Colon (tissue), 2 donors: ENCODE results near the gene GNB1L.

Experiments used
- FAIRE-seq: peaks from 2 replicates; lab custom pipeline; 2012; peaks lifted over from hg19 to GRCh38; lab: Jason Lieb, UNC
- donor health status: control.
- donor health status: control.

The GNB1L gene

DNA sequence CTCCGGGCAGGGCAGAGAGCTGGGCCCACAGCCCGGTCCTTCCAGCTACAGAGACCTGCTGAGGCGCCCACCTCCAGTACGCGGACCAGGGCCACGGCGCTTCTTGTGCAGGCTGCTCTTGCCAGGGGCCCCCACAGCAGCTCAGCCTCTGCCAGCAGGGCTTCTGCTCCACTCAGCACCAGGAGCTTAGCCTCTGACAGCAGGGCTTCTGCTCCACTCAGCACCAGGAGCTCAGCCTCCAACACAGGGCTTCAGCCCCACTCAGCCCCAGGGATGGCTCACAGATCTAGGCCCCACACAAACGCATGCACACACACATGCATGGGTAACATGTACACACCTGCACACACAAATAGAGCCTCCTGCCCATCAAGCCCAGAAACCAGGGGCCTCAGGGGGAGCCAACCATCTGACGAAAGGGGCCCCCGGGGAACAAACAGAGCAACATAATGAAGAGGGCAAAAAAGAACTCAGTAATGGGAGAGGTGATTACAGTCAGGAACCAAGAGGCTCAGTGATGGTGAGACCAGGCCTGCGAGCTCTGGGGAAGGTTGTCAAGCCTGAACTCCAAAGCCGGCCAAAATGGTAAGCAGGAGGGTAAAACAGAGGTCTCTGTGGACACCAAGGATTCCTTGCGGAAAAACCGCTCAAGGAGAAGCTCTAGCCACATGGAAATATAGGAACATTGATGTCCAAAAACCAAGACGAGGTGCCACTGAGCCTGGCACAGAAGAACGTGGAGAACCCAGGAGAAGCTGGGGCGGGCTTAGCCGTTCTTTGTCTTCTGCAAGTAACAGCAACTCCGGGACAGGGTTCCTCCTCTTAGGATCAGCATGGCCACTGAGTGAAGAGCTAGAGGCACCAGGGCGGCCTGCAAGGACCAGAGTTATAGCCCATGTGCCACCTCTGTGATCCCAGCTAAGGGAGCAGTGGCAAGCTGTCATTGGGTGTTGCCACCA lies 46.5 kb downstream of the GNB1L start:
- FAIRE-seq = no peak

DNA sequence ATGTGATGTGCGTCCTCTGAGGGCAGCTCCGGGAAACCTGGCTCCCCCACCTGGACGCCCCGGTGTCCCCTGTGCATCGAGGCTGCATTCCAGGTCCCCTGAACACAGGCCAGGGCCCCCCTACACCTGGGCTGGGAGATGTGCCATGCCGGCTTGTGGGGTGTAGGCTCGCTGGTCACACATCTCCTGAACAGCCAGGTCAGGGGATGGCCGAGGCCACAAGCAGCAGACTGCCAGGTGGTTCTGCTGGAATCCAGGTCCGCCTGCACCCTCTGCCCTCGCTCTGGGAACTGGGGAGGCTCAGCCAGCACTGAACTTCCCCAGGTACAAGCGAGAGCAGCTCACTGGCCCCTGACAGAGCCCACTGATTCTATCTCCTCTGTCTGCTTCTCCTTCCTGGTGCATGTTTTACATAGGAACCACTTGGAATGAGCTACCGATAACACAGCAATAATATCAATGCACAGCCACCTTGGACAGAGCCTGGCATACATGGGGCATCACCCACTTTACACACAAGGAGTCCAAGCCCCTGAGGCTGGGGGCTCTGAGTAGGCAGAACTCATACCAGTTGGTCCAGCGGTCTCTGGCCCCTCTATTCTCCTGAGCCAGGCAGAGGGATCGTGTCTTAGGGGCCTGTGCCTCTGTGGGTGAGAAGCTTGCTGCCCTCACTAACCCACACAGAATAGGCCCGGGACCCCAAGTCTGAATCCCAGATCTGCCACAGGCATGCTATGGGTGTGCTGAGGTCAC lies 47.3 kb downstream of the GNB1L start:
- FAIRE-seq = no peak

DNA sequence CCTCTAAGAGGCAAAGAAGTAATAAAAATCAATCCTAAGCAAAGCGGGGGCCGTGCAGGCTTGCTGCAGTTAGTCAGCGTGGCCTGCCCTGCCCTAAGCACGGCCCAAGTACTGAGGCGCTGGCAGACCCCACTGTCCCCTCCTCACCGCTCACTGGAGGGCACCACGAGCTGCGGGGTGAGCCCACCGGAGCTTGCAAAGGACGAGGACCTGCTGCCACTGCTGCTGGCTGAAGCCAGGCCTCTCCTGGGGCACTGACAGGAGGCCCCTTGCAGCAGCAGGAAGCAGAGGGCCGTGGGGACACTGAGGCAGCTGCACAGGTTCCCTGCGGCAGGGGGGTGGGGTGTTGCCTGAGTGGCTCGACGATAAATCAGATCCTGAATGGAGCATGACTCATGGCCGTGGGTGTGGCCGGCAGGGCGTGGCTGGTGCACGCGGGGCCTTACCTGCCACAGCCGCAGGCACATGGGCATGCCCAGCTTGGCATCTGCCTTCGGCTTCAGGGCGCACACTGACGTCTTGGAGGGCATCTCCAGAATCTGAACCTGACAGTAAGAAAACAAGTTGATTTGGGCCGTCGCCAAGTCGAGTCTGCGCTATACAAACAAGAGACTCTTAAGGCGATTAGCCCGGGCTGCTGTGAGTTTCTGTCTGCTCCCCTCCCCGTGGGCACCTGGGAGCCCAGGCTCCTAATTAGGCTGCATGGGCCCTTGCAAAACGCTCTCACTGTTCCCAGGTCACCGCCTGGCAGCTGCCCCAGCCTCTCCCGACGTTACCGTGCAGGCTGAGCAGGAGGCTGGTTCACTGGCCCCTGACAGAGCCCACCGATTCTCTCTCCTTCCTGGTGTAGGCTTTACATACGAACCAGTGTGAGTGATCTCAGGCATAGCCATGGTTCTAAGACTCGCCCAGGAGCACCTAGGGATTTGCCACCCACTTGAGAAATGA lies 48.2 kb downstream of the GNB1L start:
- FAIRE-seq = no peak

DNA sequence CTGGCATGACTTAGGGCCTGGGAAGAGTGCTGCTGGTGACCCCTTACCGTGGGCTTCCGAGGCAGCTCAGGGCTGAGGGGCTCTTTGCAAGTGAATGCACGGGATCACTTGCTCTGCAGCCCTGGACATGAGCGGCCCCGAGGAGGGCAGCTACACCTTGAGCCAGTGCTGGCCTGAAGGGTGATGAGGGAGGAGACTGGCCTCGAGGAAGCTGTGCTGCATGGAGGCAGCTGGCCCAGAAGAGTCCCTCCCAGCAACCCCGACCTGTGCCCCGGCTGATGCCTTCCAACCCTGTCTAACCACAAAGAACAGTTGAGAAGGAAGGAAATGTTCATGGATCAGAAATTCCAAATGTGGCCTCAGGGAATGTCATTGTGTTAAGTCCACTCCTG lies 48.9 kb downstream of the GNB1L start:
- FAIRE-seq = no peak

DNA sequence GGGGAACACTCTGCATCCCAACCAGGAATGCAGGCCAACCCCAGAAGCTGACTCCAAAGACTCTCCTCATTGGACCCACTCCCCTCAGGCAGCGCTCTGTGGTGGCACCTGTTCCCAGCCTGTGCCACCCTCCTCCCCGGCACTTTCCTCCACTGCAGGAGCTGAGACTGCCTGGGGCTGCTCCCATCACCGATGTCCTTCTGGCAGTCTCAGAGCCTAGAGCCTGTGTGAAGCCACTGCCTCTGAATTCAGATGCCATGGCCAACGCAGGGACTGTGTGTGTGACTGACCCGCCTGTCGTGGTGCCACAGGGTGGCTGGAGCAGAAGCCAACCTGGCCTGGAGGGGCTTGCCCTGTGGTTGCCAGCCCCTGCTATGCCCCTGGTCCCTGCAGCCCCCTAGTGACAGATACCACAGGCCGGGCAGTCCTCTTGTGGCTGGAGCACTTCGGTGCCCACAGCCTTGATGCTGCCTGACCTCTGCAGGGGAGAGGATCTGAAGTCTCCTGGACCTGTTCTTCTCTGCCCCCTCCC lies 50.9 kb downstream of the GNB1L start:
- no peak for FAIRE-seq

DNA sequence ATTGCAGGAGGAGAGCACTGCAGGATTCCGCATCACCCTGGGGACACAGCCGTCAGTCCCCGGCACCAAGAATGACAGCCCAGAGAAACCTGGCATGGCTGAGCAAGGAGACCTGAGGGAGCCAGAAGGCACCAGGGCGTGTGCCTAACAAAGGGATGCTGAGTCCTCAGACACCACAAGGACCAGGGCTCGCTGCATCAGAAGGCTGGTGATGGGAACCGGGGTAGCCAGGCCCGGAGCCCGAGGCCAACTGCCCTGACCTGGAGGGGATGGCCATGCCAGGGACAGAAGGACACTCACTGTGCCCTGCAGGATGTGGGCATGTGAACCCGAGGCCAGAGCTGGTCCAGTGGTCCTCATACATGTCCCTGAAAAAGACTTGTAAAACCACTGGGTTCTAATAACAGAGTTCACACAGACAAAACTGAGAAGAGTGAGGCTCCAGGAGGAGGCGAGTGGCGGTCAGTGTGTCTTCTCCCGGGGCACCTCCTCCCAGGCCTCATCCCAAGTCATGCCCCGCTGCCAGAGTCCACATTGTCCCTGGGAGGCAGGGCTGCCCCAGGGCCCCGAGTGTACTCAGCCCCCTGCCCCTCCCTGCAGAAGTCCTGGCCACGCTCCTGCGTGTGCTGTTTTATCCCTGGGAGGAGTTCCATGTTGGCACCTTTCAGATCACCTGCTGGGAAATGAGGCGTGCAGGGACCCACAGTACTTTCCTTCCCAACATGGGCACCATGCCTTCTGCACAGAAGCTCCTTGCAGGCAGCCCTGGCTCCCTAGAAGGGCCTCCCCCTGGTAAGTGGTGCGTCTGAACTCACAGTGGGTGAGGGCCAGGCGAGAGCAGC lies 51.6 kb downstream of the GNB1L start:
- FAIRE-seq = no peak

DNA sequence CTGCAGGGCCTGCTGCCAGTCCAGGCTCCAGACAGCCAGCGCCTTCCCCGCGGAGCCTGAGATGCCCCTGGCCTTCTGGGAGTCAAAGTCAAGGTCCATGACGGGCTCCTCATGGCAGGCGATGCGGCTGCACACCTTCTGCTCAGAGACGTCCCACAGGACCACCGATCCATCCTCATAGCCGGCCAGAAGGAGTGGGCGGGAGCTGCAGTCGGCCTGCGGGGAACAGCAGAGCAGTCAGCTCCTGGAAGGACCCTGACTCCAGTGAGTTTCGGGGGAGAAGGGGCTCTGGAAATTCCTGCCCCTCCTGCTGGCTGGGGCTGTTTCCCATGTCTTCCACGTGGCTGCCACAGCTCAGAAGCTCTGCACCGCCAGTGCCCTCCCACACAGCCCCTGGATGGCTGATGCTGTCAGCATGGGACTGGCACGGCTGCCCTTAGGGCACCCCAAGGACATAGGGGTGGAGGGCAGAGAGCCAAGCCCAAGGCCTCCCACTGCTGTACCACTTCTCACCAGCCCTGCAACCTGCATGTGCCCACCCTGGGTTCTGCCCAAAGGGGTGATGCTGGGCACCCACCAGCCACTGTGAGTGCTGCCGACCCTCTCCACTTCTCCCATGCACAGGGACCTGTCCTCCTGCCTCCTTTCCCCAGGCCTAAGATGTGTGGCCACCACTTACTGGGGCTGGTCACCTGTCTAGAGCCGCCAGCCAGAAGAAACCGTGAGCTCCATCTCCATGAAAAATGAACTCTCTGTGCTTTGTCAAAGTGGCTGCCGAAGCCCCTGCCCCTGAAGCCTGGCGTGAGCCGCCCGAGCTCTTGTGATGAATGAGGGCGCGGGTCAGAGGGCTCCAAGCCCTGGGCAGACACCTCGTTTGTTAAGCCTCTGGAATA lies 52.4 kb downstream of the GNB1L start:
- FAIRE-seq = no peak

DNA sequence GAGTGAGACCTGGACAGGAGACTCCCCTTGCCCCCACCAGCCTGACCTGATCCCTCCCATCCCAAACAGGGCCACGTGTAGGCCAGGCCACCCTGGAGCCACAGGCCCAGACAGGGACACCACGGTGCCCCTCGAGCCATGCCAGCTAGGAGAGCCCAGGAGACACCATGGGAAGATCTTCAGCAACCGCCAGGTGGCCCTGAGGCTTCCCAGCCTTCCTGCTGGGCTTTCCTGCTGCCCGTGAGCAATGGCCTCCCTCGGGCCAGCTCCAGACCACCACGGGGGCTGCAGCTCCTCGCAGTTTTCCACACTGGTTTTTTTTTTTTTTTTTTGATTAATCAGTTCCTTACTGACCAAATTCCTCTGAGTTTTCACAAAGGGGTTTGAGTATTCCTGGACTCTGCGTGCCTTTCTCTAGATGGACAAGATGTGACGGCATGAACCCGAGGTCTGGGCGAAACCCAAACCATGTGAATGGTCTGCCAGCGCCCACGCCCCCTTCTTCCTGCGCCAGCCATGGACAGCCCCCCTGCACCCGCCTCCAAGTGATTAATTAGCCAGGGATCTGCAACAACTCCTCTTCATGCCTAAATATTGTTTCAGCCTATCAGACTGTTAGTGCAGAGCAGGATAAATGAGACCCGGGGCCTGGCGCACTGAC lies 53.2 kb downstream of the GNB1L start:
- FAIRE-seq = no peak

DNA sequence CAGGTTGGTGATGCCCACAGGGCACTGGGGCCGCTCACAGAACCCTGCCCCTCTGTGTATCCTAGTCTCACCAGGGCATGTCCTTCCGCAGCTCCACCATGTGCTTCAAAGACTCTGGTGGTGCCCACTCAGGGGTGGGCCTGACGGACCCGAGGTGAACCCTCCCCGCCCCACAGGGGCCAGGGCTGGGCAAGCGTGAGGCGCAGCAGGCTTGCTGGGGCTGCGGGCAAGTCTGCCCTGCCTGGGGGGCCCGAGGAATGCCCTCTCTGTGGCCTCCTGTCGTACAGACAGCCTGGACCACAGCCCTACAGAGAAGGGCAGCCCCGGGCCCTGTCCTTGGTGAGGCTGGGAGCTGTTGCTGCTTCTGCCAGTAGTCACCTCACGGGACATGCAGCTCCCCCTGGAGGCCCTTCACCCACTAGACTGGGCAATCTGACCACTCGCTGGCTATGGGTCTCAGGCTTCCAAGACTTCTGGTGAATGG lies 53.9 kb downstream of the GNB1L start:
- FAIRE-seq = no peak

DNA sequence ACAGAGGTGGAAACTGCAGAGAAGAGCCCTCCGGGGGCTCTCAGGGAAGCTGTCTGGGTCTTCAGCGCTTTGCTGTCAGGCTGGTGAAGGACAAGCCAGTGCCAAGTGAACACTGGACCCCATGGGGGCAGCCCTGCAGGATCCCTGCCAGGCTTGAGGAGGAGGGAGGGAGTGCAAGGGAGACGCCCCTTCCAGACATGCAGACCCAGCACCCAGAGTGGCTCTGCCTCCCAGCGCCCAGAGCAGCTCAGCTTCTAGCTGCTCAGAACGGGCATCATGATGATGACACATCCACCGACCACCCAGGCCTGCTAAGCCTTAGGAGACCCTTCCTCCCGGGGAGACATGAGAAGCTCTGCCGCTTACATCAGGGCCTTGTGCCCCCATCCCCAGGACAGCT lies 54.4 kb downstream of the GNB1L start:
- FAIRE-seq = no peak

DNA sequence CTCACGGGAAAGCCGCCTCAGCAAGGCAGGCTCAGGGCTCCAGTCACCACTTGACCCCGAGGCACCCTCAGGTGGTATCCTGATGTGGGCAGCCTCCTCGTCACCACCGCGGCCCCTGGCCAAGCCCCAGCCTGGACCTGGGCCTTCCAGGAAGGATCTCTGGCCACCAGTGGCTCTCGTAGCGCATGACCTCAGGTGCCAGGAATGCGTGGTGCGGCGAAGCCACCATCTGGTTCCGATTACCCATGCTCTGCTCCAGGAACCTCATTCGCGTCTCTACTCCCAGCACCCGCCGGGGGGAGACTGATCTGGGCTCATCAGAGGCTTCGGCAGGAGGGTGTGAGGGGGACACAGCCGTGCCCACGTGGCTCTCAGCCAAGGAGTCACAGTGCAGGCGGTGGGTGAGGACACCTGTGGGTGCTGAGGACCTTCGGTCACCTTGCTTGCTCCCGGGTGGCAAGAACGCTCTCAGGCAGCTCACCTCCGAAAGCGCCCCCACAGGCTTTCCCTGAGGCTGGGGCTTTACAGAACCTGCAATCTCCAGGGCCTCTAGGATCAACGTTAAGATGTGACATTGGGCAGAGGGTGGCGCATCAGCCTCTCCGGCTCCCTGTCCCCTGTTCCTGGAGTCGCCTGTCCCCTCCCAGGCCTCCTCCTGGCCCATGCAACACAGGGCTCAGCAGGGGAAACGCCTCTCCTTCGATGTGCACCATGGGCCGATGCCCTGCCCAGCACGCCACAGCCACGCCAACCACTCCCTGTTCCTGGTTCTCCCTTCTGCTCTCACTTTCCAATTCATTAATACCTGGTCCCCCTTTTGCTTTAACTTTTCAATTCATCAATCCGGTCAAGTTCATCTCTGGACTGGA lies 55.1 kb downstream of the GNB1L start:
- FAIRE-seq = no peak

DNA sequence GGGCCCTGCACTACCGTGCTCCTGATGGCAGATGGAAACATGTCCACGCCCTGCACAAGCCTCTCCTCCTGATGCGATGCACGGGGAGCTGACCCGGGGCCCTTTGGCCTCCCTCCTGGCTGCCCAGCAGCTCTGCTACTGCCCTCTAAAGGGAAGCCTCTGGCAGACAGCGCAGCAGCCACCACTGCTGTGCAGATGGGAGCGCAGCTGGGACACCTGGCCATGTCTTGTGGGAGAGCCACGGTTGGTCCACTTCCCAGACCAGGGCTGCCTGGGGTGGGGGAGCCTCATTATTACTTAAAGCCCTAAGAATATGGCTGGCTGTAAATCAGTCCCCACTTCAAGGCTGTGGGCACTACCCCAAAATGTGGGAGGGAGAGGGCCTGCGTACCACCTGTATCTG lies 55.8 kb downstream of the GNB1L start:
- no peak for FAIRE-seq

DNA sequence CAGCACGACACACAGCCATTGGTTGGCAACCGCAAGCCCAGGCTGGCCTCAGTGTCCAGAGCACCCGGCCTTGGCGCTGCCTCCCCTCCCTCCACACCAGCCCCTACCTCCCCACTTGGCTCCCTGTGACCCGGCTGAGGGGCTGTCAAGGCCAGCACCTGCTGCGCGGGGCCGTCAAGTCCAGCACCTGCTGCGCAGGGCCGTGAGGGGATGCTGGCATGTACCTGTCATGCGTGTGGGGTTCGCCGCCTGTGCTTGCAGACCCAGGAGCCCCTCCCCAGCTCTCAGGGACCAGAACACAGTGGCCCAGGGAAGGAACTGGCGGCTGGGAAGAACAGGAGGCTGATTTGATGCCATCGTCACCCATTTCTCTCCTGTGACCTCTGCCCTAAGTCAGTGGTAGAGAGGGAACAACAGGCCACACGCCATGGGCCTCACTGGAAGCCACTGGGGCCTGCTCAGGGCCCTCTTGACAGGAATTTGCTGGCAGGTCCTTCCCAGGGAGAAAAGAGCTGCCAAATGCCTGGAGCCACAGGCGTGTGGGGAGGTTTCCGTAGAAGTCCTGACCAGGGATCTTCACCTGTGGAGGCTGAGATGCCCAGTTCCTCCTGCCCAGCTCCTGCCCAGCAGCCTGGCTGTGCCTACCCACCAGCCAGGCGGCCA lies 56.5 kb downstream of the GNB1L start:
- FAIRE-seq = no peak

DNA sequence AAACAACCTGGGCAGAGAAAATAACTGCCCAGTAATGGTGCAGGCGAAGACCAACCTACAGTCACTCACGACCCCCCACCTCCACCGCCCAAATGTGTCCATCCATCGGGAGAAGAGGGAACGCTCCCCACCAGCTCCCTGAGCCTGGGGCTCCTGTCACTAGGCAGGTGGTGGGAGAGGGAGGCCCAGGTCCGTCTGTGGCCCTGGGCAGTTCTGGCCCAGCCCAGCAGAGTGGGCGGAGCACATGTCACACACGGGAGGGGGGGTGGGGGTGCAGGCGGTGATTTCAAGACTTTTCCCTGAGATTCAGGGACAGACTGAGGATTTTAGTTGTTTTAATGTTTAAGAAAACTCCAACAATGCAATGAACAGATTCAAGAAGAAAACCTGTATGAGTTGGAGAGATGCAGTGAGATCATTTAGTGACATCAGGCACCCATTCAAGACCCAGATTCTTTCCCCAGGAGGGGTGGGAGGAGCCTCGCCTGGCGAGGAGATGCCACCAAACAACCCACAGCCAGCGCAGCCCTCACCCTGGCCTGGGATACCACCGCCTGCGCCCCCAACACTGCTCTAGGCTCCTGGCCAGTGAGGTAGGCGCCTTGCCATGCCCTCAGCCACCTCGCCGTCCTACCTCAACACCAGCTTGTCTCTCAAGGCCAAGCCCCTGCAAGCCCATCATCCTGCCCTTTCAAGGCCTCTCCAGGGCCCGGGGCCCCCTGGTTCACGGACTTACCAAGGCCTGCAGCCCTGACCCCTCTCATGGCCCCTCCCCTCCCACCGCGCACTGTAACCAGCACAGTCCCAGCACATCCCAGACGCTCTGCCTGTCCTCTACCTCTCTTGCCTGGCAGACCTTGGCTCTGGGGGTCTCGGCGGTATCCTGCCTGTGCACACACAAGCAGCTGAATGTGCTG lies 57.3 kb downstream of the GNB1L start:
- no peak for FAIRE-seq

DNA sequence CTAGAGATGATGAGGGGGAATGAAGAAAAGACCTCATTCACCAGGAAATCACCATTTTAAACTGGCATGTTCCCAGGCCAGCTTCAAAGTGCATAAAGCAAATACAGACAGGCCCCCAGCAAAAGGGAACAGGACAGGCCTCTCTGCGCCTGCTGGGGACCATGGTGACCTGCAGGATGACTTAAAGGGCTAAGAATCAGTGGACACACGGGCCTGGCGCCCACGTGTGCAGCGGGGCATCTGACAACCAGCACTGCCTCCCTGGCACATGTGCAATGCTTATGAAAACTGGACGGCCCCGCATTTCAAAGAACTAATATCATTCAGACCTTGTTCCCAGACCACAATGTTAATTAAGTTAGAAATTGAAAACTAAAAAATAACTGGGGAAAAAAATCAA lies 58.5 kb downstream of the GNB1L start:
- no peak for FAIRE-seq

DNA sequence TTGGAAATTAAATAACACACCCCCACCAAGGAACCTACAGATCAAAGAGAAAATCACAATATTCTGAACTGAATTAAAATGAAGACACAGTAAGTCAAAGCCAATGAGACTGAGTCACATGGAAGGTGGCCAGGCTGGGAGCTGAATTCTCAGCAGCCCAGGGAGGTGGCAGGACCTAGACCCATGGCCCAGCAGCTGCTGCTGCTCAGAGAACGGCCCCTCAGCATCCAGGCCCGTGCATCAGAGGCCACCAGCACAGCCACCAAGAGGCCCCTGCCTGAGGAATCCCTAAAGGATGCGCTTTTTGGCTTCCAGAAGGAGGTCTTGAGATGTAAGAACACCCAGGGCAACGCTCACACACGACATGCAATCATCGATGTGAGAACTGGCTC lies 59.1 kb downstream of the GNB1L start:
- no peak for FAIRE-seq
